Mucosa of descending colon (tissue), 3 donors: ENCODE data around the gene PRKCSH. TPM values are rescaled to one million over a fixed set of nuclear protein-coding genes. Genes with fewer than 3 reads are reported as not detected.
"Not testable (repeated sequence)": the region's sequence is repeated elsewhere in the genome, so short reads cannot be mapped to it uniquely, and the experiment has no call there.

Experiments used
- ATAC-seq: fragments of 200-7000 bp; cut with Tn5 transposase; one replicate; pipeline ENCODE4 v1.9.1; 2020; ENCODE audit warnings: mild to moderate bottlenecking, moderate library complexity
- DNase-seq, 3 donors: peaks; one replicate each; pipeline ENCODE4 v3.0.0-alpha.2; 2020
- H3K36me3 ChIP-seq: fragments of 200-600 bp; one replicate; pipeline ENCODE4 v1.8.0; 2021; ENCODE audit warnings: low read depth, mild to moderate bottlenecking
- H3K4me1 ChIP-seq: fragments of 200-600 bp; one replicate; pipeline ENCODE4 v1.8.0; 2021; ENCODE audit warnings: low read depth, mild to moderate bottlenecking
- H3K4me3 ChIP-seq: fragments of 200-600 bp; one replicate; pipeline ENCODE4 v1.8.0; 2021; ENCODE audit warnings: mild to moderate bottlenecking
- H3K9me3 ChIP-seq: fragments of 200-600 bp; one replicate; pipeline ENCODE4 v1.8.0; 2021; ENCODE audit warnings: mild to moderate bottlenecking
- CTCF ChIP-seq: fragments of 200-600 bp; IDR thresholded peaks from one replicate; pipeline ENCODE4 v1.8.0; 2022; ENCODE audit warnings: antibody characterized with exemption, mild to moderate bottlenecking
- intact Hi-C, 2 donors: fragments of 100-400 bp; cut with DNase I in 1 of 2; cut with micrococcal nuclease in 1 of 2; formaldehyde crosslinking; loops; one replicate each; pipeline versions ENCODE4 v1.11.0 to v1.11.1; 2022; cut with DNase I, micrococcal nuclease
- total RNA-seq, 3 donors: library from RNA; stranded (reverse); fragmentation: NEBNext Ultra II Directional in 2 of 3; extraction: Animal tissue kit (Norgen Biotek cat#: 25700) in 2 of 3; gene quantifications; one replicate each; pipeline versions ENCODE4 v1.2.1 to v1.2.4, GENCODE V29; 2021 to 2023
- donor health status: DM: no; HTN: no; CAD: no; lungs with moderate emphysema.
- donor health status: DM: no; HTN: no; CAD: no.
- donor health status: DM: no; HTN: yes; CAD: no.

PRKCSH gene
- total RNA-seq, 3 donors from 2014 or later, result 249 to 337 (median 302) TPM

- peaks cover 39% of the 10 kb centered on the region for H3K4me1 ChIP-seq
- H3K36me3 ChIP-seq, result no peaks in the 10 kb centered on the region
- no peak overlapping the region for H3K4me3 ChIP-seq
Observed at GRCh38 chr19:11423164-11423790, 12.2 kb upstream of the PRKCSH start.

GRCh38 chr19:11423791-11424181 lies 11.6 kb upstream of the PRKCSH start:
- no peak for TF ChIP-seq CTCF
- intact Hi-C loops, result no loop called here
- ATAC-seq, result no peak
- Histone ChIP-seq H3K36me3 (no peaks in the 10 kb centered on the region), H3K4me1 (peaks cover 35% of the 10 kb centered on the region), H3K4me3 (no peak overlapping the region), H3K9me3 (no peaks in the 10 kb centered on the region)
- DNase-seq, result no peak

More at GRCh38 chr19:11423164-11423790, 12.2 kb upstream of the PRKCSH start:
- ATAC-seq (no peak), DNase-seq (no peak)
- no peak for TF ChIP-seq CTCF
- no peaks in the 10 kb centered on the region for H3K9me3 ChIP-seq
- intact Hi-C loops, result no loop called here

DNA sequence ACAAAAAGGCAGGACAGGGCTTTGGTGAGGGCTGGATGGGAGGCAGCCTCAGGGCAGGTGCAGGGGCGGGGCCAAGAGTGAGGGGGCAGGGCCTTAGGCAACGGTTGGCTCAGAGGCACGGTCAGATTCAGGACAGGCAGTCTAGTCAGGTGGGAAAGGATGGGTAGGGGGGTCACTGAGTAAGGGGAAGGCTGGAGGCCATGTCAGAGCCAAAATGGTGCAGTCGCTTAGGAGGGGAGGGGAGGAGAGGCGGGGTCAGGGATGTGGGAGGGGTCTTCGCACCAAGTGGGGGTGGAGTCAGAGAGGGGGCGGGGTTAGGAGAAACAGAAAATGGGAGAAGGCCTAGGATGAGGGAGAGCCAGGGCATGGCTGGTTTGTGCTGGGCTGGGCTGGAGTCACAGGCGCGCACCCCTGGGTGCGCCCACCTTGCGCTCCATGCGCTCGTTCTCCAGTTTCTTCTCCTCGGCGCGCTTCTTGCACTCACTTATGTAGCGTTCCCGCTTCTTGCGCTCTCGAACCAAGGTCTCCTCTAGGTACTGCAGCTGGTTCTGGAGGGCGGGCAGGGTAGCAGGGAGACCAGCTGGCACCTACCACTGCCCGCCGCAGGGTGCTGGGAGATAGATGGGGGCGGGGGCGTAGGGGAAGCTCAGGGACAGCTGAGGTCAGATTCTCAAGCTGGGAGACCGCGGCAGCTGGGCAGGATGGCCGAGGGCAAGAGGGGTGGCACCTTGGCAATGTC lies 9.5 kb upstream of the PRKCSH start:
- ATAC-seq (no peak), DNase-seq (no peak)
- no peak overlapping the region for H3K4me3 ChIP-seq
- H3K9me3 ChIP-seq, result no peaks in the 10 kb centered on the region
- H3K36me3 ChIP-seq, result no peaks in the 10 kb centered on the region
- intact Hi-C loops, result no loop called here
- no peak for TF ChIP-seq CTCF
- H3K4me1 ChIP-seq, result peaks cover 19% of the 10 kb centered on the region

GRCh38 chr19:11426656-11427055 lies 8.8 kb upstream of the PRKCSH start:
- H3K4me3 ChIP-seq, result no peak overlapping the region
- H3K36me3 ChIP-seq, result no peaks in the 10 kb centered on the region
- no peak for TF ChIP-seq CTCF
- DNase-seq (no peak), ATAC-seq (no peak)
- H3K9me3 ChIP-seq, result no peaks in the 10 kb centered on the region
- intact Hi-C loops, result no loop called here
- H3K4me1 ChIP-seq, result peaks cover 13% of the 10 kb centered on the region

DNA sequence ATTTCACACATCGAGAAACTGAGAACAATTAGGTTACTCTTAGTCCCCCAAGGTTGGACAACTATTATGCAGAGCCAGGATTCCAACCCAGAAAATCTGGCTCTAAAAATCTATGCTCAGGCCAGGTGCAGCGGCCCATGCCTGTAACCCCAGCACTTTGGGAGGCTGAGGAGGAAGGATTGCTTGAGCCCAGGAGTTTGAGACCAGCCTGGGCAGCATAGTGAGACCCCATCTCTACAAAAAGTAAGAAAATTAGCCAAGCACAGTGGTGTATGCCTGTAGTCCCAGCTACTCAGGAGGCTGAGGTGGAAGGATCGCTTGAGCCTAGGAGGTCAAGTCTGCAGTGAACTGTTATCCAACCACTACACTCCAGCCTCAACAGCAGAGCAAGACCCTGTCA lies 1.9 kb upstream of the PRKCSH start:
- ATAC-seq, H3K36me3 ChIP-seq, H3K4me1 ChIP-seq, intact Hi-C loops, H3K9me3 ChIP-seq, DNase-seq, H3K4me3 ChIP-seq: not testable (repeated sequence)

DNA sequence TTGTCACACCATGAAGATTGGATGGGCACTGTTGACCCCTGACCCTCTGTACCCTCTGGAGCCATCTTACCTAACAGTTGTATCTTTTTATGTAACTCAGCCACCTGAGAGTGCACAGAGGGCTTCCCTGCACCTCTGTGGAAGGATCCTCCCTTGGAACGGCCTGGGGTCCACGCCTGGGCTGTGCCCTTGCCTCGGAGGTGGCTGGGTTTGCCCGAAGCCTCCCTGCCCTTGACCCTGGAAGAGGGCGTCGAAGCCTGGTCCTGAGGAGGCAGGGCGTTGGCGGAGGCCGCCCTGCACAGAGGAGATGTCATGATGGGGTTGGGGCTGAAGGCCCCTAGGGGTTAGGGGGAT lies 755 bp upstream of the PRKCSH start:
- H3K4me1 ChIP-seq, result peaks cover 9% of the 10 kb centered on the region
- ATAC-seq, result peak; percentile 1
- H3K36me3 ChIP-seq, result peaks cover 7% of the 10 kb centered on the region
- intact Hi-C loops, result no loop called here
- TF ChIP-seq CTCF, result no peak
- no peaks in the 10 kb centered on the region for H3K9me3 ChIP-seq
- peak overlapping the region; percentile 28 for H3K4me3 ChIP-seq
- DNase-seq, result no peak
